GM15510 (cell line): Measurements from ENCODE around the gene ST3GAL4.

Experiments
- POLR2A ChIP-seq: IDR thresholded peaks from 3 replicates; pipeline ENCODE4 v1.6.1; 2011; ENCODE audit warnings: borderline replicate concordance; ENCODE audit not compliant: insufficient read length; ENCODE audit errors: extremely low read depth

ST3GAL4 gene

GRCh38 chr11:126327281-126328000 lies 28.0 kb upstream of the ST3GAL4 start:
- TF ChIP-seq POLR2A = no peak

- no peak for TF ChIP-seq POLR2A
These were observed 27.5 kb upstream of the ST3GAL4 start for GRCh38 chr11:126328001-126328390.

- TF ChIP-seq POLR2A = no peak
These were observed 27.0 kb upstream of the ST3GAL4 start for GRCh38 chr11:126328444-126328843.

- no peak for TF ChIP-seq POLR2A
These were observed 26.4 kb upstream of the ST3GAL4 start for GRCh38 chr11:126328938-126329643.

GRCh38 chr11:126329644-126330211 lies 25.8 kb upstream of the ST3GAL4 start:
- no peak for TF ChIP-seq POLR2A

GRCh38 chr11:126331286-126331685 lies 24.2 kb upstream of the ST3GAL4 start:
- no peak for TF ChIP-seq POLR2A

- no peak for TF ChIP-seq POLR2A
These were observed 23.2 kb upstream of the ST3GAL4 start for GRCh38 chr11:126332221-126332711.

- TF ChIP-seq POLR2A = no peak
These were observed 22.3 kb upstream of the ST3GAL4 start for GRCh38 chr11:126333142-126333541.

GRCh38 chr11:126334659-126335462 lies 20.6 kb upstream of the ST3GAL4 start:
- no peak for TF ChIP-seq POLR2A

GRCh38 chr11:126335463-126335760 lies 20.1 kb upstream of the ST3GAL4 start:
- no peak for TF ChIP-seq POLR2A

GRCh38 chr11:126336138-126336541 lies 19.3 kb upstream of the ST3GAL4 start:
- TF ChIP-seq POLR2A = no peak

- TF ChIP-seq POLR2A = no peak
These were observed 18.8 kb upstream of the ST3GAL4 start for GRCh38 chr11:126336671-126337101.

- no peak for TF ChIP-seq POLR2A
These were observed 18.4 kb upstream of the ST3GAL4 start for GRCh38 chr11:126337126-126337473.

- TF ChIP-seq POLR2A = no peak
These were observed 17.8 kb upstream of the ST3GAL4 start for GRCh38 chr11:126337474-126338241.

- TF ChIP-seq POLR2A = no peak
These were observed 17.0 kb upstream of the ST3GAL4 start for GRCh38 chr11:126338346-126339055.
